NT2/D1 (cell line): ENCODE results near the gene NELFE.
"Not testable (repeated sequence)": the region's sequence is repeated elsewhere in the genome, so short reads cannot be mapped to it uniquely, and the experiment has no call there.

Experiments
- SUZ12 ChIP-seq: IDR thresholded peaks from 2 replicates; pipeline ENCODE4 v1.6.1; 2011; ENCODE audit not compliant: insufficient read length, insufficient read depth; ENCODE audit errors: extremely low read depth
- YY1 ChIP-seq: IDR thresholded peaks from 2 replicates; pipeline ENCODE4 v1.6.1; 2011; ENCODE audit not compliant: insufficient read length, insufficient read depth

GRCh38 chr6:32007086-32007485 is 48.3 kb upstream of the NELFE start:
- not testable (repeated sequence) for TF ChIP-seq SUZ12, YY1
